ENCODE measurements around the gene METTL16.
A peak's percentile ranks its signal among the peaks of the same experiment; 100 is the strongest.

METTL16 gene

GRCh38 chr17:2378905-2379304 is 132.8 kb downstream of the METTL16 start:
- intact Hi-C loops (cut with DNase I): no loop called here
- DNase-seq: no peak

- peak in 2 of 42 donors; percentile 37 to 52 for DNase-seq
- intact Hi-C loops (cut with DNase I): no loop called here
These were observed 134.0 kb downstream of the METTL16 start for GRCh38 chr17:2377659-2378058.

- no peak for DNase-seq
- intact Hi-C loops (cut with DNase I): no loop called here
These were observed 135.6 kb downstream of the METTL16 start for GRCh38 chr17:2376107-2376506.

- intact Hi-C loops (cut with DNase I): no loop called here
- no peak for DNase-seq
These were observed 136.3 kb downstream of the METTL16 start for GRCh38 chr17:2375406-2375805.

- DNase-seq: no peak
- intact Hi-C loops (cut with DNase I): no loop called here
These were observed 137.0 kb downstream of the METTL16 start for GRCh38 chr17:2374549-2375285.

GRCh38 chr17:2373179-2373578 is 138.5 kb downstream of the METTL16 start:
- DNase-seq: no peak
- intact Hi-C loops (cut with DNase I): no loop called here

- intact Hi-C loops (cut with DNase I): no loop called here
- no peak for DNase-seq
These were observed 139.0 kb downstream of the METTL16 start for GRCh38 chr17:2372681-2373080.

GRCh38 chr17:2372180-2372579 is 139.5 kb downstream of the METTL16 start:
- intact Hi-C loops (cut with DNase I): no loop called here

GRCh38 chr17:2371183-2372130 is 140.2 kb downstream of the METTL16 start:
- no peak for DNase-seq
- intact Hi-C loops (cut with DNase I): no loop called here

More at GRCh38 chr17:2372180-2372579, 139.5 kb downstream of the METTL16 start:
- no peak for DNase-seq

- DNase-seq: no peak
- intact Hi-C loops (cut with DNase I): no loop called here
These were observed 141.5 kb downstream of the METTL16 start for GRCh38 chr17:2370211-2370589.

GRCh38 chr17:2369551-2370210 is 142.0 kb downstream of the METTL16 start:
- DNase-seq: no peak
- intact Hi-C loops (cut with DNase I): no loop called here

GRCh38 chr17:2369039-2369438 is 142.6 kb downstream of the METTL16 start:
- intact Hi-C loops (cut with DNase I): no loop called here
- DNase-seq: no peak

GRCh38 chr17:2368359-2368758 is 143.3 kb downstream of the METTL16 start:
- intact Hi-C loops (cut with DNase I): no loop called here
- no peak for DNase-seq

GRCh38 chr17:2366747-2367494 is 144.8 kb downstream of the METTL16 start:
- DNase-seq: peak in 23 of 42 donors; percentile 26 to 73 (median 48)
- intact Hi-C loops (cut with DNase I): no loop called here
